SU-DHL-6 (cell line): ENCODE measurements around the gene SERPINI1.

Experiments used
- CTCF ChIP-seq: fragments of 200-600 bp; sonication (generic); IDR thresholded peaks from one replicate; pipeline ENCODE4 v1.5.1; 2017; ENCODE audit warnings: antibody characterized with exemption, mild to moderate bottlenecking, low read length, moderate library complexity; ENCODE audit not compliant: insufficient read depth, poor library complexity, severe bottlenecking
- EZH2phosphoT487 ChIP-seq: fragments of 200-600 bp; sonication (generic), shearing (Covaris generic); conservative IDR thresholded peaks from 2 replicates; pipeline ENCODE4 v1.6.1; 2018; ENCODE audit warnings: mild to moderate bottlenecking, antibody characterized with exemption, low read length, moderate library complexity, mixed read lengths

- TF ChIP-seq CTCF (no peak), EZH2phosphoT487 (no peak)
These were observed 73.4 kb downstream of the SERPINI1 start for GRCh38 chr3:167808910-167809309.
